ENCODE data around the gene NHLRC4.
"Not testable (repeated sequence)": the region's sequence is repeated elsewhere in the genome, so short reads cannot be mapped to it uniquely, and the experiment has no call there.

The NHLRC4 gene

GRCh38 chr16:597655-598054, 30.9 kb downstream of the NHLRC4 start:
- DNase-seq (ENCODE audit: low spot score) = not testable (repeated sequence)

GRCh38 chr16:598823-599739, 32.3 kb downstream of the NHLRC4 start:
- DNase-seq (ENCODE audit: low spot score) = no peak

GRCh38 chr16:600781-601180, 34.0 kb downstream of the NHLRC4 start:
- no peak for DNase-seq (ENCODE audit: low spot score)

- DNase-seq (ENCODE audit: low spot score) = no peak
These were observed 37.1 kb downstream of the NHLRC4 start for GRCh38 chr16:603933-604332.

- no peak for DNase-seq (ENCODE audit: low spot score)
These were observed 40.0 kb downstream of the NHLRC4 start for GRCh38 chr16:606656-607307.

- no peak for DNase-seq (ENCODE audit: low spot score)
These were observed 41.2 kb downstream of the NHLRC4 start for GRCh38 chr16:608019-608418.

GRCh38 chr16:609316-609715, 42.5 kb downstream of the NHLRC4 start:
- DNase-seq (ENCODE audit: low spot score) = no peak

- DNase-seq (ENCODE audit: low spot score) = no peak
These were observed 43.2 kb downstream of the NHLRC4 start for GRCh38 chr16:609984-610383.

GRCh38 chr16:610513-611381, 43.9 kb downstream of the NHLRC4 start:
- no peak for DNase-seq (ENCODE audit: low spot score)

- DNase-seq (ENCODE audit: low spot score) = no peak
These were observed 48.3 kb downstream of the NHLRC4 start for GRCh38 chr16:615122-615521.

GRCh38 chr16:616733-617586, 50.2 kb downstream of the NHLRC4 start:
- no peak for DNase-seq (ENCODE audit: low spot score)

- DNase-seq (ENCODE audit: low spot score) = no peak
These were observed 51.0 kb downstream of the NHLRC4 start for GRCh38 chr16:617855-618254.

All from LoVo (cell line).